ENCODE data around the gene MPND.

MPND gene

GRCh38 chr19:4343370-4344307 lies at the start of gene MPND:
Gene MPND, plus strand, starts transcription at chr19:4343562. Its CDS starts 32 bp downstream, at chr19:4343594.
- FAIRE-seq (peak; percentile 26), DNase-seq (ENCODE audit: insufficient read length, low spot score) (peak; percentile 91)

GRCh38 chr19:4294389-4294788 lies 49.0 kb upstream of the MPND start:
- FAIRE-seq (no peak), DNase-seq (ENCODE audit: insufficient read length, low spot score) (no peak)

- DNase-seq (ENCODE audit: insufficient read length, low spot score) (no peak), FAIRE-seq (no peak)
Measured at GRCh38 chr19:4295972-4296771, 47.2 kb upstream of the MPND start.

GRCh38 chr19:4297901-4298809 lies 45.2 kb upstream of the MPND start:
- FAIRE-seq (no peak), DNase-seq (ENCODE audit: insufficient read length, low spot score) (no peak)

- FAIRE-seq, result no peak
Measured at GRCh38 chr19:4298810-4299550, 44.4 kb upstream of the MPND start.

GRCh38 chr19:4300589-4300988 lies 42.8 kb upstream of the MPND start:
- DNase-seq (ENCODE audit: insufficient read length, low spot score) (no peak), FAIRE-seq (no peak)

More at GRCh38 chr19:4298810-4299550, 44.4 kb upstream of the MPND start:
- DNase-seq (ENCODE audit: insufficient read length, low spot score), result no peak

GRCh38 chr19:4301590-4302242 lies 41.6 kb upstream of the MPND start:
- DNase-seq (ENCODE audit: insufficient read length, low spot score) (no peak), FAIRE-seq (no peak)

GRCh38 chr19:4302243-4302640 lies 41.1 kb upstream of the MPND start, which contains the start of gene TMIGD2:
Gene TMIGD2, minus strand, starts transcription at chr19:4302389. Its CDS starts 4 bp downstream, at chr19:4302385.
- no peak for DNase-seq (ENCODE audit: insufficient read length, low spot score)
- no peak for FAIRE-seq

- DNase-seq (ENCODE audit: insufficient read length, low spot score) (no peak), FAIRE-seq (no peak)
Measured at GRCh38 chr19:4303819-4304537, 39.4 kb upstream of the MPND start.

GRCh38 chr19:4304538-4305256 lies 38.7 kb upstream of the MPND start, which contains the start of gene FSD1:
Gene FSD1, plus strand, starts transcription at chr19:4304598. Its CDS starts 149 bp downstream, at chr19:4304747.
- FAIRE-seq (peak; percentile 66), DNase-seq (ENCODE audit: insufficient read length, low spot score) (peak; percentile 94)

- FAIRE-seq, result no peak
- no peak for DNase-seq (ENCODE audit: insufficient read length, low spot score)
Measured at GRCh38 chr19:4305257-4305612, 38.1 kb upstream of the MPND start.

- FAIRE-seq, result no peak
Measured at GRCh38 chr19:4305659-4306058, 37.7 kb upstream of the MPND start.

GRCh38 chr19:4310247-4311121 lies 32.9 kb upstream of the MPND start:
- FAIRE-seq, result no peak

More at GRCh38 chr19:4305659-4306058, 37.7 kb upstream of the MPND start:
- DNase-seq (ENCODE audit: insufficient read length, low spot score), result no peak

GRCh38 chr19:4313847-4314490 lies 29.4 kb upstream of the MPND start:
- DNase-seq (ENCODE audit: insufficient read length, low spot score) (no peak), FAIRE-seq (no peak)

More at GRCh38 chr19:4310247-4311121, 32.9 kb upstream of the MPND start:
- no peak for DNase-seq (ENCODE audit: insufficient read length, low spot score)

- no peak for FAIRE-seq
Measured at GRCh38 chr19:4316956-4317355, 26.4 kb upstream of the MPND start.

GRCh38 chr19:4318460-4318859 lies 24.9 kb upstream of the MPND start:
- no peak for FAIRE-seq
- no peak for DNase-seq (ENCODE audit: insufficient read length, low spot score)

More at GRCh38 chr19:4316956-4317355, 26.4 kb upstream of the MPND start:
- no peak for DNase-seq (ENCODE audit: insufficient read length, low spot score)

All from GM19239 (cell line).